Stomach (tissue), 4 donors: ENCODE results near the gene RABIF.

Experiments
- CTCF ChIP-seq, 7 experiments: fragments of 450-650 bp in 4 of 7; fragments of 200-600 bp in 3 of 7; sonication (generic) in 3 of 7; IDR thresholded peaks; one replicate each; pipeline ENCODE4 v1.5.1; 2016 to 2019; ENCODE audit warnings: antibody characterized with exemption in 7 of 7, control low read depth in 2 of 7, mild to moderate bottlenecking in 1 of 7
- POLR2A ChIP-seq, 4 donors: fragments of 450-650 bp; IDR thresholded peaks; one replicate each; pipeline ENCODE4 v1.6.1; 2016; ENCODE audit warnings: antibody characterized with exemption in 4 of 4, control low read depth in 2 of 4, mild to moderate bottlenecking in 1 of 4, moderate library complexity in 1 of 4

DNA sequence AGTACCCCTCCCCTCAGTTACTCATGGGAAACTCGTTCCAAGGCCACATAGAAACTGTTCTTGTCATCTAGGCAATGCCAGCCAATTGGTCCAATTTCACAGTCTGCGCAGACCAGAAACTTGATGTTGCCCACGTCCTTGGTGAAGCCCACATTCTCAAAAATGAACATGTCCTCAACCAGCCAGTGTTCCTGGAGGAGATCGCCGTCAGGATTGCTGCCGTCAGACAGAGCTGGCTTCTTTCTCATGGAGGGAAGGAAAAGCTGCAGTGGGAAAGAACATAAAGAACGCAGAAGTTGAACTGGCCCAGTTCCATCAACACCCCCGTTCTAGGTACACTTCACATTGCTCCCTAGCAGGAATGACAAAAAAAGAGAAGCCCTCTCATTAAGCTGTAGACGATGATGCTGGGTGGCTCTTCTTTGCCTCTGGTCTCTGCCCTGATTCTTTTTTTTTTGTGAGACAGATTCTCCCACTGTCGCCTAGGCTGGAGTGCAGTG, 7.9 kb downstream of the RABIF start:
- TF ChIP-seq CTCF (IDR thresholded peaks at IDR 0.05) (no peak), POLR2A (IDR thresholded peaks at IDR 0.05) (no peak)
